HG03571 (cell line): ENCODE data around the gene LPAR3.

ENCODE experiments used
- ATAC-seq: cut with Tn5 transposase; IDR thresholded peaks from one replicate; pipeline ENCODE4 v1.9.1; 2021; ENCODE audit not compliant: unreplicated experiment

Gene LPAR3

DNA sequence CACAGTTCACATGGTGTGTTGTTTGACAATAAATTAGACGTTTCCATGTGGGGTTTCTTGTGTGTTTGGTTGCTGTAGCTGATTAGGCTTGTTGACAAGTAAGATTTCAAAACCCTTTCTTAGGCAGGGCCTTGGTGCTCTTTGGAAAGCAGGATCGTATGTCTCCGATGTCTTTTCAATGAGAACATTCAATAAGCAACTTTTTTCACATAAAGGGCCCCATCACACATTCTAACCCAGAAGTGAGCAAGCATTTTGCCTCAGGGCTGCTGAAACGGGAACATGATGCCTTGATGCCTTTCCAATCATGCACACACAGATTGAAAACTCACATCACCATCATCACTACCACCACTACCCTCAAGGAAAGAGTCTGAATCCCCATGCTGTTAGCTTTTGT, 33.1 kb downstream of the LPAR3 start:
- ATAC-seq: no peak

DNA sequence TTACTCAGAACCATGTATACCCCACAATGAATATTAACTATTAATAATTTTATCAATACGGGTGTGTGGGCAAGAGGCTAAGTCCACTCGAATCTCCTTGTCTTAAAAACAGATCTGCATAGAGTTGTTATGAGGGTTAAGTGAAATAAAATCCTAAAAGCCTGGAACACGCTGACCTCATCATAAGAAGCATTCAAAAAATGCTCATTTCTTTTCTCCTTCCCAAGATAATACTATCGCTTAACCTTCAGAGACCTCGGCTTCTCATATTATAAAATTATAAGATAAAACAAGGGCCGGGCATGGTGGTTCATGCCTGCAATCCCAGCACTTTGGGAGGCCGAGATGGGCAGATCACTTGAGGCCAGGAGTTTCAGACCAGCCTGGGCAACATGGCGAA, 35.1 kb downstream of the LPAR3 start:
- no peak for ATAC-seq

- no peak for ATAC-seq
Measured at GRCh38 chr1:84856726-84857270, 36.2 kb downstream of the LPAR3 start.

DNA sequence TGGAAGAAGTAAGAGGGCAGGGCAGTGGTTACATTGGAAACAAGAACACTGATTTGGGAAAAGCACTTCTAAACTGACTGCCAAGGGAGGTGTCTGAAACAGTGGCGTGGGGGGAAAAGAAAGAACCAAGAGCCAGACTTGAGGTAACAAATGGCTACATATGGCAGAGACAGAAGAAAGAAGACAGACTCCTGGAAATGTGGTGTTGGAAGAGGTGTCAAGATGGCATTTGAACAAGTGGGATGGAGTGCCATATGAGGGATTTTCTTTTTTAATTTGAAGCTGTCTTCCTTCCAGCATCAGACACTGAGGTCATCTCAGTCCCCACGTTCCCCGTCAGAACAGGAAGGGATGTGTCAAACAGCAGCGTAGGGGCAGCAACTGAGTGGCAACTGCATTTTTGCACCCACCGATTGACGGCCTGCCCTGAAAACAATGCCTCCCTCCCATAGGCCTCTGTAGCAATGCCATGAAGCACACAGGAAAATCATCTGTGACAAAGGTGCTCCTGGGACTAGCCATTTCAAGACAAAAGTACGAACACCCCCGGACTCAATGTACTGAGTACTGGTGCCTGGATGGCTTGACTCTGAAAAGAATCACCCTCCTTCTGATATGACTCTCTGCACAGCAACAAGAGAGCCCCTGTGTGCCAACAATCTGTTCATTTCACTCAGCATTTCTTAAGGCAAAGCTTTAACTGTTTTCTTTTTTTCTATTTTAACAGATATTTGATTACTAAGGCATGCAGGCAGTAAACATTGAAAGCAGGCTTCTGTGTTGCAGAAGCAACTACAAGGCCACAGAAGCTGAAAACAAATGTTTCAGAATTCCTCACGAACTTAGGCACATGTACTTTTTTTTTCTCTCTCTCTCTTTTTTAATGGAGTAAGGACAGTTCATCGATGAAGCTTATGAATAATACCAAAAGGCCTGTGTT, 37.0 kb downstream of the LPAR3 start:
- ATAC-seq: no peak

- ATAC-seq: no peak
Measured at GRCh38 chr1:84855168-84855567, 37.8 kb downstream of the LPAR3 start.

- peak; percentile 95 for ATAC-seq
Measured at GRCh38 chr1:84853741-84854721, 39.0 kb downstream of the LPAR3 start.

DNA sequence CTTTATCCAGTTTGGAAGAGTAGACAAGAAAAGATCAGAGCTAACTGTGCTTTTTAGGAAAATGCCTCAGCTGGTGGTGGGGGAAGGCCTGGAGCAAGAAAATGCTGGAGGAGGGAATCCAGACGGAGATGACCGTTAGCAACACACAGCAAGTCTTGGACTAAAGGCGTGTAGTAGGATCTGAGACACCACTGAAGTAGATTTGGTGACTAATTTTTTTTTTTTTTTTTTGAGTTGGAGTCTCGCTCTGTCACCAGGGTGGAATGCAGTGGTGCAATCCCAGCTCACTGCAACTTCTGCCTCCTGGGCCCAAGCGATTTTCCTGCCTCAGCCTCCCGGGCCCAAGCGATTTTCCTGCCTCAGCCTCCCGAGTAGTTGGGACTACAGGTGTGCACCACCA, 41.2 kb downstream of the LPAR3 start:
- no peak for ATAC-seq

- ATAC-seq: no peak
Measured at GRCh38 chr1:84849357-84849975, 43.5 kb downstream of the LPAR3 start.

DNA sequence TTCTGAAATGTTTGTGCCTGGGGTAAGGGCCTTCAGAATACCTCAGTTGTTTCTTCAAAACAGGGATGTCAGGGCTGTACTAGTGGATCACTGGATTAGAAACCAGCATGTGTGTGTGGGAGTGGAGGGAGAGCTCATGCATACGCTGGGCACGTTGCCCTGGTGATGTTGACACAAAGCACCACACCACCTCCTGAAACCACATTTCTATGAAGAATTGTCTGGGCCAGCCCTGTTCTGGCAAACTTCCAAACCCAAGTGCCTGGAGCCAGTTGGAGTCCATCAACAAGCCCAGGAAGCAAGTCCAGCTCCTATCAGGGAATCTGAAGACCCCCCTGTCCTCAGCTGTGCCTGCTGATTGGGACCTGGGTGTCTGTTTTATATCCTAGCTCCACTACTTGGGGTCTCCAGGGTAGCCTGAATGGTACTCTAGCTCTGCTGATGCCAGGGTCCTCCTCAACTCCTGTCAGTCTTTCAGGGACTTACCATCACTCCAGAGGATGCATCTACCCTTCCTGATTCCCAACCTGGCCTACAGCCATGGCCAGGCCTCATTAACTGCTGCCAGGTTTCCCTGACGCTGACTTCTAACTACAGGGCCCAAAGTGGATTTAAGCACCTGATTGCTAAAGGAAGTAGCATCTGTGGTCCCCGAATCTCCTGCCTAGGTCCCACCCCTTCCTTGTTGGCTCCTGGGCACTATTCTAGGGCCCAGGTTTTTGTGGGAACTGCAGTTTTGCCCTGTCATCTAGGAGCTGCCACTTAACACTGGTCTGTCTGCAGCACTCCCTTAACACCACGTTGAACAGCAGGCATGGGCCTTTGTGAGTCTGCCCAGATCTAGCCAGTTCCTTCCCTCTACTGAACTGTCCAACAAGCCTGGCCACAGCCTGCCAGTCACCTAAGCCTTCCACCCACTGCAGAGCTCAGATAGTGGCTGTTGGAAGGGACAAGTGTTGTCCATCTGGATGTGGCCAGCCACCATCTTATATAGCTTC, 45.5 kb downstream of the LPAR3 start:
- ATAC-seq: no peak

DNA sequence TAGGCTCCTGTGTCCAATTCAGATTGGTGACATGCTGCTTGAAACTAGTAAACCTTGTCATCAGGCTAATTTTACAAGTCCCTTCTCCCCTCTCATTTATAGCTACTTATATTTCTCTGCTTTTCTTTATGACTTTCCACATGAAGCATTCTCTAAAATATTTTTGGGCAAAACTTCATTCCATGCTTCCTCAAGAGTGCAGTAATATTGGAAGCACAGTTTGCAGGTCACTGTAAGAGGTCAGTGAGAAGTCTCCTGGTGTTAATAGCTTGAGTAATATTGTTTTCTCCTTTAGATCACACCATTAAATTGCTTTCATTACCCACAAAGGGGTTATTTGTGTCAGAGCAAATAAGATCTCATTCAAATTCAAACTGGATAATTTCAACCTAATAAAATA, 46.6 kb downstream of the LPAR3 start:
- no peak for ATAC-seq

- ATAC-seq: no peak
Measured at GRCh38 chr1:84845357-84845756, 47.6 kb downstream of the LPAR3 start.

GRCh38 chr1:84844094-84844493, 48.9 kb downstream of the LPAR3 start:
- no peak for ATAC-seq

DNA sequence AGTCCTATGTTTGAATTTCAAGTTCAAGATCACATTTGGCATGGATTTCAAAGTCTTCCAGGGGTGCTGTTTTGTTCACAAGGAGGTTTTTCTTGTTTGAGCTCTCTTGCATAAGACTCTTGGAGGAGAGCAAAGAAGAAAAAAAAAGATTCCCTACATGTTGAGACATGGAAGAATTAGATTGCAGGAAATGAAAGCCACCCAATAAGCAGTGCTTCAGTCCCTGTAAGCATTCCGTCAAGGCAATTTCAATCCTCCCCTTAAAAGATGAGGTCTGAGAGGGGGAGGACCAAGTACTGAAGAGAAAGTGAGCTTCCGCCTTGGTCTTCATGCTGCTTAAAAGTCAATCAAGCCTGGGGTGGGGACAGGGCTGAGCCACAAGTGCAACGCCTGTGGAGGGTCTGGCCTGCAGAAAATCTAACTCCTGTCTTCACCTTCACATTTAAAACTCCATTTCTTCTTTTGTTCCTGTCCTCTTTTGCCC, 50.2 kb downstream of the LPAR3 start:
- no peak for ATAC-seq

DNA sequence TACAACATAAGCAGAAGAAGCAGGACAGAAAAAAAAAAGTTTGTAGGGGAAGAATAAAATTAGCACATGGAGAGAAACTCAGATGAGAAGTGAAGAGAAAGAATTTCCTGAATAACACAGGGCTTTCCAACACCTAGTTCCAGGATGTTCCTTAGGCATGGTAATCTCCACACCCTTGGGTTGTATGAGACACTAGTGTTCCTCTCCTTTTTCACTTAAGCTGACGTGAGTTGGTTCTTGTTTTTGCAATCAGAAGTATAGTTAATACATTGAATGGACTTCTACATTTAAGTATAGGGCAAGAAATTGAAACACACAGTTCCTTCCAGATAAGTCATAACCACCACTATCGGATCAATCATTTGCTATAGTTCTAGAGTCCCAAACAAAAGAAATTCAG, 51.0 kb downstream of the LPAR3 start:
- no peak for ATAC-seq

DNA sequence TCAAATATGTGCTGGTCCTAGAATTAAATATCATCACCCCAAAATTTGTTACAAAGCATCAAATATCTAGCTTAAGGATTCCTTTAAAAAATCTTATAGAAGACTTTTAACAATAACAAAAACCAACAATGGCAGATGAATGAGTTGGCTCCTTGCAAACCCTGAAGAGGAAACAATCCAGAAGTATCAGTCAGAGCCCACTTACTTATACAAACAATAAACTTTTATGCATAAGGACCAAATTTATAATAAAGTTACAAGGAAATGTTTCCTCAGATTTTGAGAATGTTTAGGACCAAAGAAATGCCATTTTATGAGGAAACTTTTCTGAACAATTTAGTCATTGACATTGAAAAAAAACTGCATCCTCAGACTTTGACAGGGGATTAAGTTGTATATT, 52.7 kb downstream of the LPAR3 start:
- ATAC-seq: no peak

DNA sequence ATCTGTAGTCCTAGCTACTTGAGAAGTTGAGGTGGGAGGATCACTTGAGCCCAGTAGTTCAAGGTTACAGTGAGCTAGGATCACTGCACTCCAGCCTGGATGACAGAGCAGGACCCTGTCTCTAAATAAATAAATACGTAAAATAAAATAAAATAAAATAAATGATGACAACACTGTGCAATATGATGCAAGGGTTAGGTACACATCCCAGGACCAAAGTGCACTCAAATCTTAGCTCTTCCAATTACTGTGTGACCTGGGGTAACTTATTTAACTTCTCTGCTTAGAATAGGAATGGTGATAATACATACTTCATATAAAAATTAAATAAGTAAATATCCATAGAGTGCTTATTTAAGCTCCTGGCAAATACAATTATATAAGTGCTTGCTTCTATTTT, 53.5 kb downstream of the LPAR3 start:
- no peak for ATAC-seq

- no peak for ATAC-seq
Measured at GRCh38 chr1:84836145-84836544, 56.9 kb downstream of the LPAR3 start.

GRCh38 chr1:84835169-84835568, 57.8 kb downstream of the LPAR3 start:
- ATAC-seq: no peak

GRCh38 chr1:84834419-84835064, 58.5 kb downstream of the LPAR3 start:
- no peak for ATAC-seq
